ENCODE results near the gene PLEKHA7. TPM values are rescaled to one million over a fixed set of nuclear protein-coding genes. Genes with fewer than 3 reads are reported as not detected.

PLEKHA7 gene
- total and polyA plus RNA-seq, 4 donors, result 13.3 to 31.8 (median 21.5) TPM

DNA sequence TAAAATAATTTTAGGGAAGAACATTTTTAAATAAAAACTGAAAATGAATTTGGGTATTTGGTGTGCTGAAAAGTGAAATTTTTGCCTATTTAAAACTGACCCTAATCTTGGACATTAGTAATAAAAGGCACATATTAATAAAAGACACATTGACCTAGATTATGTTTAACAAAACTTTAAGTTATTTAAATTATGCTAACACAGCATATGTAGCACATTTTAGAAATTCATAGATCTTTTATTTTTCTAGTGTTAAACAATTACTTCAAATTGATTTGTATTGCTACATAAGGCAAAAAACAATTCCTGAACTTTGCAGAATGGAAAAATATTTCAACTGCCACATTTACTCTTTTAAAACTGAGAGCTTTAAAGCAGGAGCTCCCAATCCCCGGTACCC lies 265.1 kb downstream of the PLEKHA7 start:
- Histone ChIP-seq H3K27me3 (ENCODE audit: control insufficient read depth in 3 of 3, insufficient read depth in 3 of 3, low read length in 2 of 3) (no peaks in the 10 kb centered on the region), H3K4me1 (ENCODE audit: control insufficient read depth in 5 of 5, insufficient read depth in 5 of 5, low read length in 5 of 5) (peaks cover 0 to 7% (median 0%) of the 10 kb centered on the region in 5 donors), H3K27ac (ENCODE audit: low read depth in 1 of 2, low read length in 1 of 2) (no peak overlapping the region), H3K9me3 (ENCODE audit: control insufficient read depth in 4 of 4, insufficient read depth in 3 of 4, low read length in 3 of 4) (no peaks in the 10 kb centered on the region), H3K36me3 (ENCODE audit: control insufficient read depth in 4 of 4, insufficient read depth in 4 of 4, low read length in 4 of 4) (peaks cover 32 to 54% (median 38%) of the 10 kb centered on the region in 4 donors), H3K4me3 (no peak overlapping the region), H3K9ac (ENCODE audit: insufficient read depth in 1 of 2, low read length in 2 of 2) (no peak overlapping the region)
- DNase-seq (no peak), ATAC-seq (ENCODE audit: insufficient read depth, low FRiP score) (no peak)
- 93 to 100% methylated on average over 1 of the region's 1 CpG for WGBS, 2 donors
- no peak for TF ChIP-seq CTCF (IDR thresholded peaks at IDR 0.05; ENCODE audit: control extremely low read depth, extremely low read depth)

GRCh38 chr11:16745950-16746605 lies 268.1 kb downstream of the PLEKHA7 start:
- Histone ChIP-seq H3K27ac (ENCODE audit: low read depth in 1 of 2, low read length in 1 of 2) (no peak overlapping the region), H3K9me3 (ENCODE audit: control insufficient read depth in 4 of 4, insufficient read depth in 3 of 4, low read length in 3 of 4) (no peaks in the 10 kb centered on the region), H3K36me3 (ENCODE audit: control insufficient read depth in 4 of 4, insufficient read depth in 4 of 4, low read length in 4 of 4) (peaks cover 18 to 33% (median 27%) of the 10 kb centered on the region in 4 donors), H3K4me1 (ENCODE audit: control insufficient read depth in 5 of 5, insufficient read depth in 5 of 5, low read length in 5 of 5) (peaks cover 0 to 14% (median 0%) of the 10 kb centered on the region in 5 donors), H3K27me3 (ENCODE audit: control insufficient read depth in 3 of 3, insufficient read depth in 3 of 3, low read length in 2 of 3) (no peaks in the 10 kb centered on the region), H3K9ac (ENCODE audit: insufficient read depth in 1 of 2, low read length in 2 of 2) (no peak overlapping the region), H3K4me3 (no peak overlapping the region)
- TF ChIP-seq CTCF (IDR thresholded peaks at IDR 0.05; ENCODE audit: control extremely low read depth, extremely low read depth), result no peak
- DNase-seq (no peak), ATAC-seq (ENCODE audit: insufficient read depth, low FRiP score) (no peak)
- 79 to 90% methylated on average over 2 of the region's 2 CpGs for WGBS, 2 donors

DNA sequence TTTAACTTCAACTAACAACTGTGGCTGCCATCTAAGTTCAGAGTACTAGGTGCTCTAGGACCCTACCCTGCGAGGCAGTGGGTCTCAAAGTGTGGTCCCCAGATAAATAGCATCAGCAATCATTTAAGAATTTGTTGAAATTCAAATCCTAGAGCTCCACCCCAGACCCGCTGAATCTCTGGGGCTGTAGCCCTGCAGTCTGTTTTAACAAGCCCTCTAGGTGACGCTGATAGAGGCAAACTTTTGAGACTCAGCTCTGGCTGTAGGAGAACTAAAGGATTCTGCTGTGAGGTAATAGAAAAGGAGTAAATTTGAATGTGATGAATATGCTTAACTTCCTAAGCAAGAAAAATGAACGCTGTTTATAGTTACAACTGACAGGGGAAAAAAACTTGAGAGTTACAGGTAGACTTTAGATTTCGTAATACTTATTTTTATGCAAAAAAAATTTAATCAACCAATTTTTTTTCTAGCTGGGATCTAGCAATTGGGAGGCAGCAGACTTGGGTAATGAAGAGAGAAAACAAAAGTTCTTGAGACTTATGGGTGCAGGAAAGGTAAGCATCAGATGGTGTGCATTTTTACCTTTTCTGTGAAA lies 270.0 kb downstream of the PLEKHA7 start:
- WGBS, 2 donors, result 89 to 95% methylated on average over 5 of the region's 5 CpGs

More for the DNA sequence above, 270.0 kb downstream of the PLEKHA7 start:
- no peak overlapping the region for H3K9ac ChIP-seq (ENCODE audit: insufficient read depth in 1 of 2, low read length in 2 of 2)
- no peak for ATAC-seq (ENCODE audit: insufficient read depth, low FRiP score)
- peaks cover 4 to 22% (median 11%) of the 10 kb centered on the region in 4 donors for H3K36me3 ChIP-seq (ENCODE audit: control insufficient read depth in 4 of 4, insufficient read depth in 4 of 4, low read length in 4 of 4)
- peaks cover 0 to 21% (median 7%) of the 10 kb centered on the region in 5 donors for H3K4me1 ChIP-seq (ENCODE audit: control insufficient read depth in 5 of 5, insufficient read depth in 5 of 5, low read length in 5 of 5)
- H3K27ac ChIP-seq (ENCODE audit: low read depth in 1 of 2, low read length in 1 of 2), result no peak overlapping the region
- DNase-seq, result no peak
- no peaks in the 10 kb centered on the region for H3K27me3 ChIP-seq (ENCODE audit: control insufficient read depth in 3 of 3, insufficient read depth in 3 of 3, low read length in 2 of 3)
- no peaks in the 10 kb centered on the region for H3K9me3 ChIP-seq (ENCODE audit: control insufficient read depth in 4 of 4, insufficient read depth in 3 of 4, low read length in 3 of 4)
- no peak for TF ChIP-seq CTCF (IDR thresholded peaks at IDR 0.05; ENCODE audit: control extremely low read depth, extremely low read depth)
- H3K4me3 ChIP-seq, result no peak overlapping the region

Data from lung (tissue), 12 donors.